ENCODE results near the gene CDH4.

CDH4 gene

DNA sequence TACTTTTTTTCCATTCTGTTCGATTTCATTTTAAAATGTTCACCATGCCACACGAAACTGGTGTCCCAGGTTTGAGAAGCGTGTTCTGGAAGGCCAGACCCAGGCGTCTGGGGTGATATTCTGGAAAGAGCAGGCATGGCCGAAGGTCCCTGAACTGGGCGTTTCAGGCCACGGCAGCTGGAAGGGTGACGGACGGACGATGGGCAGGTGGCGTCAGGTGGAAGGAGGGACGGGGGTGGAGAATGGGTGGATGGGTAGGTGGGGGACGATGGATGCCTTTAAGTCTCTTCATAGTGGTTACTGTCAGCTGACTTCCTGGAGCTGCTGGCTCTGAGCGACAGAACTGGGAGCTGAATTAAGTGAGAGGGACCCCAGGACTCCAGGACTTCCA lies 44.6 kb downstream of the CDH4 start:
- H3K4me3 ChIP-seq (ENCODE audit: low read depth, low read length): no peak overlapping the region
- no peak for DNase-seq (ENCODE audit: low read depth, low spot score)
- TF ChIP-seq CTCF (IDR thresholded peaks at IDR 0.05; ENCODE audit: low read depth, low read length): no peak
- in situ Hi-C loops (cut with HindIII; ENCODE audit: low sequenced_read_pairs): no loop called here

DNA sequence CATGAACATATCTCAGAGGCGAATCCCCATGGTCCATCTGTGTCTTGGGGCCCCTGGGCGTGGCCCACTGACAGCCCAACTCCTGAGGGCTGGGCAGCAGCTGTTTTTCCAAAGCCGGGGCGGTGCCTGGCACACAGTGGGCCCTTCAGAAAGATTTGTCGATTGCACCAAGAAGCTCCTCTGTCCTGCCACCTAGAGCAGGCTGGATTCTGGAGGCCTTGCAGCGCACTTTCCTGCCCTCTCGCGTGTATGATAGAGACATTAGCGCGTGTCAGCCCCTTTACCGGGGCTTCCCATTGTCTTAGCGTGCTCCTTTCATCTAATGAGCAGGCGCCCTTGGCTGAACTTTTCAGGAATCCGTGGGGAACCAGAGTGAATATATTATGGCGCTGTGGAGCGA lies 45.4 kb downstream of the CDH4 start:
- TF ChIP-seq CTCF (IDR thresholded peaks at IDR 0.05; ENCODE audit: low read depth, low read length): no peak
- in situ Hi-C loops (cut with HindIII; ENCODE audit: low sequenced_read_pairs): no loop called here

DNA sequence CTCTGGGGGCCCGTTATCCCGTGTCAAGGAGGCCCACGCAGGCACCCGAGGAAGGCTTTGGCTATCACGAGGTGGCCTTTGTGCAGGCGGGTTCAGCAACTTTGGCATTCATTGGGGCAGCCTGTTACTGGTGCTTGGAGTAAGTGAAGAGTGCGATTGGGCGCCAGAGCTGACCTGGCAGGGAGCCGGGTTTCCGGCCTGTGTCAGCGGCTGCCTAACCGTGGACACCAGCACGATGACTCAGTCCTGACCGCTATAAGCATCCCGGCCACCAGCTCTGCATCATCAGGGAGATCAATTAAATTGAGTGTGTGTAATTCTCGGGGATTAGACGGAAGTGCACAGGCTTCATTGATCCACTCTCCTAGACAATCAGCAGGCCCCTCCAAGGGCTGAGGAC lies 45.9 kb downstream of the CDH4 start:
- DNase-seq (ENCODE audit: low read depth, low spot score): peak; percentile 90
- in situ Hi-C loops (cut with HindIII; ENCODE audit: low sequenced_read_pairs): no loop called here
- TF ChIP-seq CTCF (IDR thresholded peaks at IDR 0.05; ENCODE audit: low read depth, low read length): no peak
- no peak overlapping the region for H3K4me3 ChIP-seq (ENCODE audit: low read depth, low read length)

More for the DNA sequence above, 45.4 kb downstream of the CDH4 start:
- H3K4me3 ChIP-seq (ENCODE audit: low read depth, low read length): no peak overlapping the region
- no peak for DNase-seq (ENCODE audit: low read depth, low spot score)

GRCh38 chr20:61298661-61299060 lies 46.6 kb downstream of the CDH4 start:
- H3K4me3 ChIP-seq (ENCODE audit: low read depth, low read length): no peak overlapping the region
- TF ChIP-seq CTCF (IDR thresholded peaks at IDR 0.05; ENCODE audit: low read depth, low read length): no peak
- in situ Hi-C loops (cut with HindIII; ENCODE audit: low sequenced_read_pairs): no loop called here

GRCh38 chr20:61299104-61299503 lies 47.0 kb downstream of the CDH4 start:
- in situ Hi-C loops (cut with HindIII; ENCODE audit: low sequenced_read_pairs): no loop called here
- H3K4me3 ChIP-seq (ENCODE audit: low read depth, low read length): no peak overlapping the region
- DNase-seq (ENCODE audit: low read depth, low spot score): no peak
- TF ChIP-seq CTCF (IDR thresholded peaks at IDR 0.05; ENCODE audit: low read depth, low read length): no peak

More at GRCh38 chr20:61298661-61299060, 46.6 kb downstream of the CDH4 start:
- no peak for DNase-seq (ENCODE audit: low read depth, low spot score)

DNA sequence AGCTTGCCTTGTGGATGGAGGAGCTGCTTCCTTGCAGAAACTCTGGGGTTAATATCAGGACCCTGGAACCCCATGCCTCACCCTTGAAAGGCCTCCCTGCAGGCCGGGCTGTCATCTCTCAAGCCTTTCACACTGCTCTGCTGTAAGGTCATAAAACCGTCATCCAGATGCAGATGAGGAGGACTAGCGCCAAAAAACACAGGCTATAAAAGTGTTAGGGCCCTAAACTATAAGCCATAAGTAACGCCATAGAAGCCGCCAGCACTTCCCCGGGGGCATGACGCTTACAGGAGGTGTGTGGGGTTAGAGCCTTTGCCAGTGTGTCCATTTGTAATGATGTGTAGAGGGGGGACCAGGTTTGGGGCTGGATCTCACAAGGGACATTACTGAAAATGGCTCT lies 47.6 kb downstream of the CDH4 start:
- TF ChIP-seq CTCF (IDR thresholded peaks at IDR 0.05; ENCODE audit: low read depth, low read length): no peak
- no peak for DNase-seq (ENCODE audit: low read depth, low spot score)
- no peak overlapping the region for H3K4me3 ChIP-seq (ENCODE audit: low read depth, low read length)
- in situ Hi-C loops (cut with HindIII; ENCODE audit: low sequenced_read_pairs): no loop called here

- DNase-seq (ENCODE audit: low read depth, low spot score): no peak
- TF ChIP-seq CTCF (IDR thresholded peaks at IDR 0.05; ENCODE audit: low read depth, low read length): no peak
- no peak overlapping the region for H3K4me3 ChIP-seq (ENCODE audit: low read depth, low read length)
- in situ Hi-C loops (cut with HindIII; ENCODE audit: low sequenced_read_pairs): no loop called here
Observed at GRCh38 chr20:61300293-61300692, 48.2 kb downstream of the CDH4 start.

Measured in astrocyte of the spinal cord (primary cell).